ENCODE data around the gene PAQR5. TPM values are rescaled to one million over a fixed set of nuclear protein-coding genes. Genes with fewer than 3 reads are reported as not detected.

Gene PAQR5
- total RNA-seq, 2 experiments from 2014 or later, result 0.14 TPM; not detected in 1

DNA sequence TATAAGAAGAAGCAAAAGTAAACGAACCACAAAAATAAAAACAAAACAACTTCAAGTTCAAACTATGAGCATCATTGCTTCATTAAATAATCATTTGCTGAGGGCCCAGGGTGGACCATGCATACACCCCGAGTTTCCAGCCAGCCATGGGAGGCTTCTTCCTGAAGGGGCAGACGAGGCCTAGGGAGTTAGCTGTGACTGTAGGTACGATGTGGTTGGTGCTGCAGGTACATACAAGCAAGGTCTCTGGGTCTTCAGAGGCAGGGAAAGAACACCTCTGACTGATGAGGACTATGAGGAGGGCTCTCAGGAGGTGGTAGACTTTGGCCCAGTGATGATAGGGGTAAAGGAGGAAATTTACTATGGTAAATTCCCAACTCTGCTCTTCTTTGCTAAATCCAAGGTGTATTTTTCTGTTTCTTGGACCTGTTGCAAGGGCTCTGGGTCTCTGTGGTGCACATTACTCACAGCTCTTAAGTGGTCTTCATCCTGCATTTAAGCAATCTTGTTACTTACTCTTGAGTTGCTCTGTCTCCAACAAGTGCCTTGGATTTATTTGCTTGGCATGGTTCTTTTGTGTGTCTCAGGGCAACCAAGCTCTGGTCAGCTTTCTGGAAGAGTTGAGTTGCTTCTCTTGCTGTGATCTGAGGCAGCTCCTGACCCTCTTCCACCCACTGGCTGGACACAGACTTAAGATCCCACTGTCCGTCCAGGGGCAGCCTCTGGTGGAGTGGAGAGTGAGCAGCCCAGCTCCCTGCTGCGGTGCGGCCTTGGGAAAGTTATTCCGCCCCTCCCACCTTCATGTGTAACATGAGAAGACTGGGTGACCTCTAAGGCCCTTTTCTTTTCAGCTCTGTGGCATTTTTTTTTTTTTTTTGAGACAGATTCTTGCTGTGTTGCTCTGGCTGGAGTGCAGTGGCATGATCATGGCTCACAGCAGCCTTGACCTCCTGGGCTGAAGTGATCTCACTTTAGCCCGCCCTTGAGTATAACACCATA, 59.4 kb downstream of the PAQR5 start:
- Mint-ChIP-seq H3K27me3 (no peaks in the 10 kb centered on the region), H3K9me3 (no peaks in the 10 kb centered on the region), H3K4me3 (no peak overlapping the region), H3K27ac (no peak overlapping the region), H3K4me1 (ENCODE audit: low read depth) (no peaks in the 10 kb centered on the region), H3K36me3 (ENCODE audit: low read depth) (no peaks in the 10 kb centered on the region)
- TF ChIP-seq, protein P1, sequence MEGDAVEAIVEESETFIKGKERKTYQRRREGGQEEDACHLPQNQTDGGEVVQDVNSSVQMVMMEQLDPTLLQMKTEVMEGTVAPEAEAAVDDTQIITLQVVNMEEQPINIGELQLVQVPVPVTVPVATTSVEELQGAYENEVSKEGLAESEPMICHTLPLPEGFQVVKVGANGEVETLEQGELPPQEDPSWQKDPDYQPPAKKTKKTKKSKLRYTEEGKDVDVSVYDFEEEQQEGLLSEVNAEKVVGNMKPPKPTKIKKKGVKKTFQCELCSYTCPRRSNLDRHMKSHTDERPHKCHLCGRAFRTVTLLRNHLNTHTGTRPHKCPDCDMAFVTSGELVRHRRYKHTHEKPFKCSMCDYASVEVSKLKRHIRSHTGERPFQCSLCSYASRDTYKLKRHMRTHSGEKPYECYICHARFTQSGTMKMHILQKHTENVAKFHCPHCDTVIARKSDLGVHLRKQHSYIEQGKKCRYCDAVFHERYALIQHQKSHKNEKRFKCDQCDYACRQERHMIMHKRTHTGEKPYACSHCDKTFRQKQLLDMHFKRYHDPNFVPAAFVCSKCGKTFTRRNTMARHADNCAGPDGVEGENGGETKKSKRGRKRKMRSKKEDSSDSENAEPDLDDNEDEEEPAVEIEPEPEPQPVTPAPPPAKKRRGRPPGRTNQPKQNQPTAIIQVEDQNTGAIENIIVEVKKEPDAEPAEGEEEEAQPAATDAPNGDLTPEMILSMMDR (IDR thresholded peaks at IDR 0.05), result no peak
- ChIA-PET POLR2A (no interaction called here), CTCF (no interaction called here)
- DNase-seq (no peak), ATAC-seq (no peak)
- intact Hi-C loops (cut with micrococcal nuclease), result no loop called here

DNA sequence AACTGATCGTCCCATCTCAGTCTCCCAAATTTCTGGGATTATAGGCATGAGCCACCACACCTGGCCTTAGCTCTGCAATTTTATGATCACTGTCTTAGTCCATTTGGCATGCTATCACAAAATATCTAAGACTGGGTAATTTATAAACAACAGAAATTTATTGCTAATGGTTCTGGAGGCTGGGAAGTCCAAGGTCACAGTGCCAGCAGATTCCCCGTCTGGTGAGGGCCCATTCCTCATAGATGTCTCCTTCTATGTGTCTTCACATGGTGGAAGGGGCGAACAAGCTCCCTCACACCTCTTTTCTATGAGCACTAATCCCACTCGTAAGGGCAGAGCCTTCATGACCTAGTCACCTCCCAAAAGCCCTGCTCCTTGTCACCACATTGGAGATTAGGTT, 60.1 kb downstream of the PAQR5 start:
- Mint-ChIP-seq H3K36me3 (ENCODE audit: low read depth) (no peaks in the 10 kb centered on the region), H3K27me3 (no peaks in the 10 kb centered on the region), H3K27ac (no peak overlapping the region), H3K4me3 (no peak overlapping the region), H3K4me1 (ENCODE audit: low read depth) (no peaks in the 10 kb centered on the region), H3K9me3 (no peaks in the 10 kb centered on the region)
- ATAC-seq, result no peak
- POLR2A ChIA-PET, result no interaction called here
- TF ChIP-seq, protein P1 (IDR thresholded peaks at IDR 0.05), result no peak
- CTCF ChIA-PET, result no interaction called here
- intact Hi-C loops (cut with micrococcal nuclease), result no loop called here
- DNase-seq, result no peak

DNA sequence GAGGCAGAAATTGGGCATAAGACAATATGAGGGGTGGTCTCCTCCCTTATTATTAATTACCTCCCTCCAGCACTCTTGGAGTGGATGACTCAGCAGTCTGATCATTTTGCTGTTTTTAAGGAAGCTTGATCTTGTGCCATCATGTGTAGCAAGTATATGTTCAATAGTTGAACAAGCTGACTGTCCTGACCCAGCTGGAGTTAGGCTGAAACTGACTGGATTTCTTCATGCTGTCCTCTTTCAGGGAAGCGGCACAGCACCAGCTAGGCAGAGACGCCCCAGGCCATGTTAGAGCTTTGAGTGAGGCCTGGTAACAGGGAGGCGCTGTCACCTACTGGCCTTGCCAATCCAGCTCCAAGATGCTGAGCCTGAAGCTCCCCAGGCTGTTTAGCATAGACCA, 61.0 kb downstream of the PAQR5 start:
- no peaks in the 10 kb centered on the region for H3K36me3 Mint-ChIP-seq (ENCODE audit: low read depth)
- DNase-seq (no peak), ATAC-seq (no peak)
- intact Hi-C loops (cut with micrococcal nuclease), result no loop called here
- no peaks in the 10 kb centered on the region for H3K9me3 Mint-ChIP-seq
- H3K27ac Mint-ChIP-seq, result no peak overlapping the region
- CTCF ChIA-PET, result no interaction called here
- H3K27me3 Mint-ChIP-seq, result no peaks in the 10 kb centered on the region
- TF ChIP-seq, protein P1 (IDR thresholded peaks at IDR 0.05), result no peak
- POLR2A ChIA-PET, result no interaction called here
- H3K4me1 Mint-ChIP-seq (ENCODE audit: low read depth), result no peaks in the 10 kb centered on the region
- H3K4me3 Mint-ChIP-seq, result no peak overlapping the region

DNA sequence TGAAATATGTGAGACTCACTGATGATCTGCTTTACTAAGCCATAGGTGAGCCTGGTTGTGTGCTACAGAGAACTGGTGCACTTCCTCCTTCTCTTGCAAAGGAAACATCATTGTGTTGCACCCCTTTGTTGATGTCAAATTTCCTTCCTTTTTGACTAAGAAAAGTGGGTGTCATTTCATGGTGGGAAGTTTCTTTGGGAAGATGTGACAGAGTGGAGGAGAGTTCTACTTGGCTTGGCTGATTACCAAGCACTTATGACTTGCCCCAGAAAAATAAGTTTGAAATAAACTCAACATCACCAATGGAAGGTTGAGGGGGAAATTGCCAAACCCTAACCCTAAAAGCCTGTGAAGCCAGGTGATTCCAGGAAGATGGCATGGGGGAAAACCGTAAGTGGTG, 61.9 kb downstream of the PAQR5 start:
- Mint-ChIP-seq H3K27ac (no peak overlapping the region), H3K4me3 (no peak overlapping the region), H3K4me1 (ENCODE audit: low read depth) (no peaks in the 10 kb centered on the region), H3K27me3 (no peaks in the 10 kb centered on the region), H3K36me3 (ENCODE audit: low read depth) (no peaks in the 10 kb centered on the region), H3K9me3 (no peaks in the 10 kb centered on the region)
- ATAC-seq (no peak), DNase-seq (no peak)
- POLR2A ChIA-PET, result no interaction called here
- TF ChIP-seq, protein P1 (IDR thresholded peaks at IDR 0.05), result no peak
- intact Hi-C loops (cut with micrococcal nuclease), result no loop called here
- CTCF ChIA-PET, result no interaction called here

DNA sequence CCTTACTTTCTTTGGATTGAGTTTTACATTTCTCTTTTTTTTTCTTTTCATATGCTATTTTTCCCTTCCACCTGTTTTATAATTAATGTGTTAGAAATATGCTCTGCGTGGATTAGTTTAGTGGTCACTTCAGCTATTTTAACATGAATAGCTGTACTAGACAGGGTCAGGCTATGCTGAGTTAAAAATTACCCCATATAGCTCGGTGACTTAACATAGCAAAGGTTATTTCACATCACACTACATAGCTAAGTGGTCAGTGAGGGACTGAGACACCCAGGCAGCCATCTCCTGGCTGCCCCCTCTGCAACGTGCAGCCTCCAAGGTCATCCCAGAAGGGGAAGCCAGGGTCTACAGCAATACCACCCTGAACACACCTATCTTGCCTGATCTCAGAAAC, 68.5 kb downstream of the PAQR5 start:
- H3K27ac Mint-ChIP-seq, result no peak overlapping the region
- peaks cover 4% of the 10 kb centered on the region for H3K27me3 Mint-ChIP-seq
- DNase-seq, result no peak
- no peaks in the 10 kb centered on the region for H3K9me3 Mint-ChIP-seq
- POLR2A ChIA-PET, result no interaction called here
- TF ChIP-seq, protein P1 (IDR thresholded peaks at IDR 0.05), result no peak
- ATAC-seq, result no peak
- intact Hi-C loops (cut with micrococcal nuclease), result no loop called here
- CTCF ChIA-PET, result no interaction called here
- no peaks in the 10 kb centered on the region for H3K4me1 Mint-ChIP-seq (ENCODE audit: low read depth)
- no peaks in the 10 kb centered on the region for H3K36me3 Mint-ChIP-seq (ENCODE audit: low read depth)
- H3K4me3 Mint-ChIP-seq, result no peak overlapping the region

Measured in activated CD8-positive, alpha-beta T cell treated with anti-CD3 and anti-CD28 coated beads for 36 hours (primary cell).